ENCODE results near the gene COX7B2.

Gene COX7B2

GRCh38 chr4:46730075-46730474 is 179.0 kb downstream of the COX7B2 start:
- TF ChIP-seq EZH2phosphoT487 (IDR thresholded peaks at IDR 0.05; ENCODE audit: borderline replicate concordance) (no peak), CTCF (conservative IDR thresholded peaks at IDR 0.05; ENCODE audit: low read length) (no peak)
- Histone ChIP-seq H3K4me3 (ENCODE audit: low read length, poor library complexity, severe bottlenecking) (no peak overlapping the region), H3K36me3 (ENCODE audit: insufficient read depth, low read length) (no peaks in the 10 kb centered on the region), H3K4me2 (ENCODE audit: low read depth, low read length, poor library complexity, severe bottlenecking) (no peak overlapping the region), H3K4me1 (ENCODE audit: insufficient read depth, low read length, poor library complexity, severe bottlenecking) (no peaks in the 10 kb centered on the region), H3K9me2 (replicated peaks; ENCODE audit: low read depth, low read length) (no peaks in the 10 kb centered on the region), H3K79me2 (ENCODE audit: insufficient read depth, low read length) (no peaks in the 10 kb centered on the region), H3K27me3 (ENCODE audit: insufficient read depth, low read length, poor library complexity, severe bottlenecking) (no peaks in the 10 kb centered on the region), H2AFZ (ENCODE audit: low read length) (no peak overlapping the region), H3K9ac (ENCODE audit: low read depth, low read length, poor library complexity, severe bottlenecking) (no peak overlapping the region), H4K20me1 (ENCODE audit: insufficient read depth, low read length, poor library complexity, severe bottlenecking) (no peaks in the 10 kb centered on the region), H3F3A (ENCODE audit: low read depth) (no peaks in the 10 kb centered on the region), H3K9me3 (ENCODE audit: insufficient read depth, low read depth, low read length) (no peaks in the 10 kb centered on the region)

- Histone ChIP-seq H2AFZ (ENCODE audit: low read length) (no peak overlapping the region), H3K9ac (ENCODE audit: low read depth, low read length, poor library complexity, severe bottlenecking) (no peak overlapping the region), H3K4me1 (ENCODE audit: insufficient read depth, low read length, poor library complexity, severe bottlenecking) (no peaks in the 10 kb centered on the region), H3K4me3 (ENCODE audit: low read length, poor library complexity, severe bottlenecking) (no peak overlapping the region), H3K79me2 (ENCODE audit: insufficient read depth, low read length) (no peaks in the 10 kb centered on the region), H3K9me3 (ENCODE audit: insufficient read depth, low read depth, low read length) (no peaks in the 10 kb centered on the region), H4K20me1 (ENCODE audit: insufficient read depth, low read length, poor library complexity, severe bottlenecking) (no peaks in the 10 kb centered on the region), H3K36me3 (ENCODE audit: insufficient read depth, low read length) (no peaks in the 10 kb centered on the region), H3K27me3 (ENCODE audit: insufficient read depth, low read length, poor library complexity, severe bottlenecking) (no peaks in the 10 kb centered on the region), H3K9me2 (replicated peaks; ENCODE audit: low read depth, low read length) (no peaks in the 10 kb centered on the region), H3F3A (ENCODE audit: low read depth) (no peaks in the 10 kb centered on the region), H3K4me2 (ENCODE audit: low read depth, low read length, poor library complexity, severe bottlenecking) (no peak overlapping the region)
- TF ChIP-seq EZH2phosphoT487 (IDR thresholded peaks at IDR 0.05; ENCODE audit: borderline replicate concordance) (no peak), CTCF (conservative IDR thresholded peaks at IDR 0.05; ENCODE audit: low read length) (no peak)
Measured at GRCh38 chr4:46720055-46720454, 189.0 kb downstream of the COX7B2 start.

- no peak for TF ChIP-seq EZH2phosphoT487 (IDR thresholded peaks at IDR 0.05; ENCODE audit: borderline replicate concordance)
- no peak for TF ChIP-seq CTCF (conservative IDR thresholded peaks at IDR 0.05; ENCODE audit: low read length)
Measured at GRCh38 chr4:46717950-46718349, 191.1 kb downstream of the COX7B2 start.

More at GRCh38 chr4:46717950-46718349, 191.1 kb downstream of the COX7B2 start:
- no peaks in the 10 kb centered on the region for H3K36me3 ChIP-seq (ENCODE audit: insufficient read depth, low read length)
- no peak overlapping the region for H3K4me3 ChIP-seq (ENCODE audit: low read length, poor library complexity, severe bottlenecking)
- H3K27me3 ChIP-seq (ENCODE audit: insufficient read depth, low read length, poor library complexity, severe bottlenecking), result no peaks in the 10 kb centered on the region
- H3K9me2 ChIP-seq (replicated peaks; ENCODE audit: low read depth, low read length), result no peaks in the 10 kb centered on the region
- no peaks in the 10 kb centered on the region for H4K20me1 ChIP-seq (ENCODE audit: insufficient read depth, low read length, poor library complexity, severe bottlenecking)
- no peaks in the 10 kb centered on the region for H3K9me3 ChIP-seq (ENCODE audit: insufficient read depth, low read depth, low read length)
- H3K79me2 ChIP-seq (ENCODE audit: insufficient read depth, low read length), result no peaks in the 10 kb centered on the region
- no peak overlapping the region for H3K9ac ChIP-seq (ENCODE audit: low read depth, low read length, poor library complexity, severe bottlenecking)
- H3K4me1 ChIP-seq (ENCODE audit: insufficient read depth, low read length, poor library complexity, severe bottlenecking), result no peaks in the 10 kb centered on the region
- H3K4me2 ChIP-seq (ENCODE audit: low read depth, low read length, poor library complexity, severe bottlenecking), result no peak overlapping the region
- no peaks in the 10 kb centered on the region for H3F3A ChIP-seq (ENCODE audit: low read depth)
- no peak overlapping the region for H2AFZ ChIP-seq (ENCODE audit: low read length)
